Kidney epithelial cell (primary cell): ENCODE data around the gene PRKG1. TPM values are rescaled to one million over a fixed set of nuclear protein-coding genes. Genes with fewer than 3 reads are reported as not detected.

Source experiments
- DNase-seq: peaks from one replicate; pipeline ENCODE4 v3.0.0-alpha.2; 2010; ENCODE audit warnings: low read depth
- H3K27me3 ChIP-seq: 2 replicates; pipeline ENCODE4 v1.6.0; 2011; ENCODE audit warnings: low read length; ENCODE audit not compliant: control insufficient read depth, insufficient read depth
- H3K36me3 ChIP-seq: 2 replicates; pipeline ENCODE4 v1.5.1; 2011; ENCODE audit warnings: low read length; ENCODE audit not compliant: control insufficient read depth, insufficient read depth
- H3K4me3 ChIP-seq: 2 replicates; pipeline ENCODE4 v1.5.1; 2011; ENCODE audit warnings: low read depth, mild to moderate bottlenecking, control low read depth, low read length
- total RNA-seq: library from RNA; depleted of rRNA; stranded (reverse); fragments of >200 nt; gene quantifications from 2 replicates; pipeline ENCODE4 v1.2.3, GENCODE V29; 2015
- TF ChIP-seq, protein P1 (sequence below): IDR thresholded peaks from 2 replicates; pipeline ENCODE4 v1.5.1; 2011; ENCODE audit warnings: mild to moderate bottlenecking, moderate library complexity, low read length, control low read depth, inconsistent platforms; ENCODE audit not compliant: insufficient read depth, poor library complexity, severe bottlenecking

PRKG1 gene
- total RNA-seq, 1 donor from 2014 or later, result 1.3 TPM

DNA sequence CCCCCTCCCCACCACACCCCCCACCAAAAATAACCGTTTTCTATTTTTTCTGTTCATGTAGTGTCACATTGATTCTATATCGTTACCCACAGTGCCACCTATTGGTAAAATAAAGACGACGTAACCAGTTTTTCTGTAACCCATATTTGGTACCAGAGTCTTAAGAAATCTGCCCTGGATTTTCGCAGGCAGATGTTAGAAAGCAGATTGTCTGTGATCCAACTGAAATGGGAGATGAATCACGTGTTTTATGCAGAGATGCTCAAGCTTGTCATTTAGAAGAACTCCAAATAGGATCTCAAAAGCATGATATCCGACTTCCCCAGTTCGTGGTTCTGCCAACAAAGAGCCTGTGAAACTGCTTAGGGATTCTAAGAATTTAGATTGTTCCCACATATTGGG is 886.2 kb downstream of the PRKG1 start:
- TF ChIP-seq, protein P1, sequence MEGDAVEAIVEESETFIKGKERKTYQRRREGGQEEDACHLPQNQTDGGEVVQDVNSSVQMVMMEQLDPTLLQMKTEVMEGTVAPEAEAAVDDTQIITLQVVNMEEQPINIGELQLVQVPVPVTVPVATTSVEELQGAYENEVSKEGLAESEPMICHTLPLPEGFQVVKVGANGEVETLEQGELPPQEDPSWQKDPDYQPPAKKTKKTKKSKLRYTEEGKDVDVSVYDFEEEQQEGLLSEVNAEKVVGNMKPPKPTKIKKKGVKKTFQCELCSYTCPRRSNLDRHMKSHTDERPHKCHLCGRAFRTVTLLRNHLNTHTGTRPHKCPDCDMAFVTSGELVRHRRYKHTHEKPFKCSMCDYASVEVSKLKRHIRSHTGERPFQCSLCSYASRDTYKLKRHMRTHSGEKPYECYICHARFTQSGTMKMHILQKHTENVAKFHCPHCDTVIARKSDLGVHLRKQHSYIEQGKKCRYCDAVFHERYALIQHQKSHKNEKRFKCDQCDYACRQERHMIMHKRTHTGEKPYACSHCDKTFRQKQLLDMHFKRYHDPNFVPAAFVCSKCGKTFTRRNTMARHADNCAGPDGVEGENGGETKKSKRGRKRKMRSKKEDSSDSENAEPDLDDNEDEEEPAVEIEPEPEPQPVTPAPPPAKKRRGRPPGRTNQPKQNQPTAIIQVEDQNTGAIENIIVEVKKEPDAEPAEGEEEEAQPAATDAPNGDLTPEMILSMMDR, result peak; percentile 52
- Histone ChIP-seq H3K4me3 (no peak overlapping the region), H3K27me3 (no peaks in the 10 kb centered on the region), H3K36me3 (no peaks in the 10 kb centered on the region)
- peak; percentile 1 for DNase-seq

DNA sequence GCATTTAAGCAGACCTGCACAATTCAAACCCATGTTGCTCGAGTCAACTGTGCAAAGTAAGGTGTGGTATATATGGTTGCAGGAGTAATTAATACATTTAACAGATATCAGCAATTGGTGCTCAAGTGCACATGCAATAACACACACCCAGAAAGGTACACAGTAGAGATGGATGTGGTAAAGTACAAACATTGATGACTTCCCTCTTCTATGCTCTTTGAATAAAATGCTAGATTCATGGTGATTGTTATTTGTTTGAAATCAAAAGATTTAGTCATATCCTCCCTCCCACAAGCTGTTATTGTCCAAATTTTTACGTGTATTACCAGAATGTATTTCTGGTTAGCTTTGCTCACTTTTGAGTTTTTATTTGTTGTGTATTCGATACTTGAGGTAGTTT is 887.1 kb downstream of the PRKG1 start:
- no peaks in the 10 kb centered on the region for H3K36me3 ChIP-seq
- H3K4me3 ChIP-seq, result no peak overlapping the region
- DNase-seq, result no peak
- TF ChIP-seq, protein P1, result no peak
- H3K27me3 ChIP-seq, result no peaks in the 10 kb centered on the region

DNA sequence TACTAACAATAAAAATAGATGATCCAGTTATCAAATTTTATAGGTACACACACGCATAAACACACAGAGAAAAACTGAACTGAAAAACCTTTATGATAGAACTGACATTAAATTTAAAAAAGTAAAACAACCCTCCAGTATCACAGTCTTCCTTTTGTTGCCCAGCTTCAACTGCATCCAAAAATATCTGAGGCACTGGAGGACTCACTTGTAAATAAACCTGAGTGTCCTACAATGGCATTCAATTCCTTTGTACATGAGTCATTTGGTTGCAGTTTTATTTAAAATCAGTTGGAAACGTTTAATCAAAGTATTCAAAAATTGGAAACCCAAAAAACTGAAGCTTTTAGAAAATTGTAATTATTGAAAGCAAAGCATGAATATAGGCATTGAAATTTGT is 890.3 kb downstream of the PRKG1 start:
- H3K27me3 ChIP-seq, result no peaks in the 10 kb centered on the region
- no peak for DNase-seq
- TF ChIP-seq, protein P1, result no peak
- H3K36me3 ChIP-seq, result no peaks in the 10 kb centered on the region
- H3K4me3 ChIP-seq, result no peak overlapping the region

DNA sequence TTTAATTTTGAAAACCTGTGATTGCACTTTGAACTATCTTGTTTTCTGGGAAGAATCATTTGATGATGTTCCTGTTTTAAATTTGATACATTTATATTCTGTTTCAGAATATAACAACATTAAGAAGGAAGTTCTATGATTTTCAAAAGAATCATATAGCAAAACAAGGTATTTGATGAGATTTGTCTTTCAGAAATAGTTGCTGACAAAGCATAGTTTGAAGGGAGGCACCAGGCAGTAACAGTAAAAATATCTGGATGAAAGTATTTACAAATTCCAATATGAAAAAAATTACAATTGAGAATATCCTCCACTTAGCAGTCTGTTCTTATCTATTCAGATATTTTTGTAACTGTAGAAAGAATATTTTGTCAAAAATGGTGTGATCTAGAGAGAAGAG is 891.2 kb downstream of the PRKG1 start:
- Histone ChIP-seq H3K36me3 (no peaks in the 10 kb centered on the region), H3K27me3 (no peaks in the 10 kb centered on the region), H3K4me3 (no peak overlapping the region)
- DNase-seq, result no peak
- TF ChIP-seq, protein P1, result no peak

DNA sequence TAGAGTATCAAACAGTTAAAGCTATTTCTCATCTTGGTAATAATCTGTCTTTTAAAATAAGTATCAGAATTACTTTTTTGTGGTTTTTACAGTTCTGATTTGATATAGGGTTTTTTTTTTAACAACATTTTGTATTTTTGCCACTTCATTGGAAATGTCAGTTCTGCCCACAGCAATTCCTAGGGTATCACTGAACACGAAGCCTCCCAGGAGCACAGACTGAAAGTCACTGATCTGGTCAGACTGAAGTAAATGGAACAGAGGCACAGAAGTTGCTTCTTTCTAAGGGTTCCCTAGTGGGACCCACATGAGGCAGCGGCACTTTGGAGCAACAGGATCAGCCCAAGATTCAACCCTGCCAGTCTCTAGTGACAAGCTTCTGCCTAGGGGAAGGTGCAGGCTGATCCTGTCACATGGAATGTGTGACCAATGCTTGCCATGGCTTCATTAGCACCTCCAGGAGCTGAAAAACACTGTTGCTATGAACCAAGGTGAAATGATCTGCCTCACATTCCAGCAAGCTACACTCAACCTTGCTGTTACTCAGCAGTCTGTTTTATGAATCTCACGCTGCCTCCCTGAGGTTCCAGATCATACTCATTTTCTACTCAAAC is 898.6 kb downstream of the PRKG1 start:
- TF ChIP-seq, protein P1, result no peak

DNA sequence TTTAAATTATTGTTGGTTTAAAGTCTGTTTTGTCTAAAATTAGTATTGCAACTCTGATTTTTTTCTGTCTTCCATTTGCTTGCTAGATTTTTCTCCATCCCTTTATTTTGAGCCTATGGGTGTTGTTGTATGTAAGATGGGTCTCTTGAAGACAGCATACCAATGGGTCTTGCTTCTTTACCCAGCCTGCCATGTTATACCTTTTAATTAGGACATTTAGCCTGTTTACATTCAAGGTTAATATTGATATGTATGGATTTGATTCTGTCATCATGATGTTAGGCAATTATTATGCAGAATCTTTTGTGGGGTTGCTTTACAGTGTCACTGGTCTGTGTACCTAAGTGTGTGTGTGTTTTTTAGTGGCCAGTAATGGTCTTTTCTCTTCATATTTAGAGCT is 906.5 kb downstream of the PRKG1 start:
- TF ChIP-seq, protein P1, result no peak
- H3K27me3 ChIP-seq, result no peaks in the 10 kb centered on the region
- DNase-seq, result no peak
- H3K4me3 ChIP-seq, result no peak overlapping the region
- no peaks in the 10 kb centered on the region for H3K36me3 ChIP-seq

More for the DNA sequence above, 898.6 kb downstream of the PRKG1 start:
- no peak for DNase-seq
- H3K4me3 ChIP-seq, result no peak overlapping the region
- H3K27me3 ChIP-seq, result no peaks in the 10 kb centered on the region
- H3K36me3 ChIP-seq, result no peaks in the 10 kb centered on the region
